Astrocyte of the cerebellum (primary cell): ENCODE results near the gene ITPR2.

Experiments used
- DNase-seq: peaks from one replicate; pipeline ENCODE4 v3.0.0-alpha.2; 2011; ENCODE audit warnings: low read depth
- H3K4me3 ChIP-seq: 2 replicates; pipeline ENCODE4 v1.5.1; 2011; ENCODE audit warnings: mild to moderate bottlenecking, low read depth, low read length, moderate library complexity
- in situ Hi-C: cut with HindIII; loops from 2 replicates; pipeline ENCODE4 v1.10.0; 2017; ENCODE audit warnings: low sequenced_read_pairs
- TF ChIP-seq, protein P1 (sequence below): IDR thresholded peaks from 2 replicates; pipeline ENCODE4 v1.5.1; 2012; ENCODE audit warnings: low read length, low read depth, moderate library complexity, mild to moderate bottlenecking; ENCODE audit errors: missing control alignments

The ITPR2 gene

DNA sequence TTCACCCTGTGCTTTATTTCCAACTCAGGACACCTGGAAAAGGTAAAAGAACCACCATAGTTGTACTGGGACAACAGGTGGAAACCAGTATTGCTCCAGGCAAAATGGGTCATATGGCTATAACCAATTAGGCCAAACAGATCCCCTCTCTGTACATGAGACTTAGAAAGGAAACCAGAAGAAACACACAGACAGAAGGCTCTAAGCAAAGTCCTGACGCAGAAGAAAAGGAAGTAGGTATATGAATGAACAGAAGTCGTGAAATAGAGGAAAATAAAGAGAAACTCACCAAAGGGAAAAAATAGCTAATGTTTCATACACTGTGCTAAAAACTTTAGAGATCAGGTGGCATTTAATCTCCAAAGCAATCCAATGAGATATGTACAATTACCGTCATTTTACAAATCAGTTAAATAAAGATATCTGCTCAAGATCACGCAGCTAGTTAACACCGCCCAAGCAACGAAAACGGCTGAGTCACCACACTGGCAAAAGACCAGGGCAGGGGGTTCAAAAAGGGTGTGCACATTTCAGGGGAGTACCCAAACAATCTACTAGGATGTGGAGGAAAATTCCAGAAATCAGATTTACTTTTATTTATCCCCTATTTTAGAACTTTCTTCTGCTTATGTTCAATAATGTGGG is 82.3 kb downstream of the ITPR2 start:
- TF ChIP-seq, protein P1, sequence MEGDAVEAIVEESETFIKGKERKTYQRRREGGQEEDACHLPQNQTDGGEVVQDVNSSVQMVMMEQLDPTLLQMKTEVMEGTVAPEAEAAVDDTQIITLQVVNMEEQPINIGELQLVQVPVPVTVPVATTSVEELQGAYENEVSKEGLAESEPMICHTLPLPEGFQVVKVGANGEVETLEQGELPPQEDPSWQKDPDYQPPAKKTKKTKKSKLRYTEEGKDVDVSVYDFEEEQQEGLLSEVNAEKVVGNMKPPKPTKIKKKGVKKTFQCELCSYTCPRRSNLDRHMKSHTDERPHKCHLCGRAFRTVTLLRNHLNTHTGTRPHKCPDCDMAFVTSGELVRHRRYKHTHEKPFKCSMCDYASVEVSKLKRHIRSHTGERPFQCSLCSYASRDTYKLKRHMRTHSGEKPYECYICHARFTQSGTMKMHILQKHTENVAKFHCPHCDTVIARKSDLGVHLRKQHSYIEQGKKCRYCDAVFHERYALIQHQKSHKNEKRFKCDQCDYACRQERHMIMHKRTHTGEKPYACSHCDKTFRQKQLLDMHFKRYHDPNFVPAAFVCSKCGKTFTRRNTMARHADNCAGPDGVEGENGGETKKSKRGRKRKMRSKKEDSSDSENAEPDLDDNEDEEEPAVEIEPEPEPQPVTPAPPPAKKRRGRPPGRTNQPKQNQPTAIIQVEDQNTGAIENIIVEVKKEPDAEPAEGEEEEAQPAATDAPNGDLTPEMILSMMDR = no peak
- in situ Hi-C loops = no loop called here
- no peak overlapping the region for H3K4me3 ChIP-seq
- no peak for DNase-seq

DNA sequence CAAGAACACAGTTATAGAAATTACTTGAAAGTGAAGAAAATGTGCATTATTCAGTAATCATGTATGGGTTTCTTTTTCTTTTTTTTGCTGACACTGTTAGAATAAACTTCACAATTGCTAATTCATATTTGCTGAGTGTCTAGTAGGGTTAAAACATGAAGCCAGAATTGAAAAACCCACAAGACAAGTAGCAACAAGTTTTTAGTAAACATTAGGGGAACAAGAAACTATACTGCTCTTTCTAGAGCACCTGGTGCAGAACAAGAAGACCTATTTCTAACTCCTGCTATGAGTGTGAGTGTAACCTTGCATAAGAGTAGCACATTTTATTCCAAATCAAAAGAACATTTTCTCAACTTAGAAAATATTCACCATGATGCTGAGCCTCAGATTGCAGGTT is 83.2 kb downstream of the ITPR2 start:
- TF ChIP-seq, protein P1 = no peak
- H3K4me3 ChIP-seq = no peak overlapping the region
- in situ Hi-C loops = no loop called here
- no peak for DNase-seq

DNA sequence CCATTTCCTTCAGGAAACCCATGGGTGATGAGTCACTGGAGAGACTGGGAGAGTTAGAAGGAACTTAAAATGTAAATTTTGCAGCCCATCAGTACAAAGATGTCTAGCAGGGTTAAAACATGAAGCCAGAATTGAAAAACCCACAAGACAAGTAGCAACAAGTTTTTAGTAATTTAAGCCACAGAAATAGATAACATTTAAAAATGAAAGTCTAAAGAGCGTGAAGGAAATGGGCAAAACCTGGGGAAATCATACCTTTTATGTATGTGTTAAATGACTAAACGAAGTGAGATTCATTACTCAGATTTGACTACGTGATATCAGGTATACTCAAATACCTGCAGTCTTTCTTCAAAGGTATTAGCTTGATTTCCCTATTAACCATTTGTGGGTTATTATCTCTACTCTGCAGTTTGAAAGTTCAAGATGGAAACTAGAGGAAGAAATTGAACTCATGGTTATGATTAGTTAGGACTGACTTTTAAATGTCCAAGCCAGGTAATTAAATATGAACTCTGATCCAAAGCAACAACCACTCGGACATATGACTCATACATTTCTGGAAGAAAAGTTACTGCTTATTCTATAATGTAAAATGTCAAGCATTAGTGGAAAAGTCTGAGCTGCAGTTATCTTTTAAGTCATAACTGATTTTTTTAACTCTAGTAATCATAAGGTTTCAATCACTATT is 84.1 kb downstream of the ITPR2 start:
- peak; percentile 72 for DNase-seq
- TF ChIP-seq, protein P1 = no peak
- in situ Hi-C loops = no loop called here
- H3K4me3 ChIP-seq = no peak overlapping the region

DNA sequence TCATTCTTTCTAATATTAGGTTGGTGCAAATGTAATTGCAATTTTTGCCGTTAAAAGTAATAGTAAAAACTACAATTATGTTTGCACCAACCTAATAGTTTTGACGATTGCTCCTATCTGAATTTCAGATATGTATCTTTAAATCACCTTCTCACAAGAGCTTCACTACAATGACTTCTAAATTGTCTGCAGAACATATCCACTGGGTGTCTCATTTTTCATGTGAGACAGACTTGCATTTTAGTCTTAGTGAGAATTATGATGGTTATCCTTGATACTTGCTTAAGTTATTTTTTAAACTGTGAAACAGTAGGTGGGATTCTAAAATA is 84.6 kb downstream of the ITPR2 start:
- no peak overlapping the region for H3K4me3 ChIP-seq
- in situ Hi-C loops = no loop called here
- no peak for DNase-seq
- TF ChIP-seq, protein P1 = no peak

DNA sequence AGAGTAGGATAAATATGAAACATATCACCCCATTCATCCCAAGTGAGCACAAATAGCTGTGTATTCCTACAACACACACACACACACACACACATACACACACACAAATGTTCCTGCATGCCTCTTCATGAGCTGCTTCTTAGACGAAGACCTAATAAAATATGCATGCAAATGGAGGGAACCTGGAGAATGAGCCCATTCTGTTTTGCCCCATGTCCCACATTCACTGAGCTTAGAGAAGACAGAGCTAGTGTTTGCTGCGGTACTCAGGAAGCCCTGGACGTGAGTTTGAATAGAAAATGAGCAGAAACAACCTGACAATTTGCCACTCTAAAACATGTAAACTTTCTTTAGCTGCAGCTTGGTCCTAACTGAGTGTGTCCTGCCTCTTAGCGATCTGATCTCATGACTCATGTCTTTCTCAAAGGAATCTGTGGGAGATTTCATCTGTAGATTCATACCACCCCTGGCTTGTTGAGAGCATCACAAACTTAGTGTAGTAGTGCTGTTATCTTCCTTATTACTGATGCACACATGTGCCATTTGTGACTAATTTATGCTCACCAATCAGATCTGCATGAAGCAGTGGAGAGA is 86.8 kb downstream of the ITPR2 start:
- in situ Hi-C loops = no loop called here
- peak; percentile 55 for DNase-seq
- TF ChIP-seq, protein P1 = no peak
- no peak overlapping the region for H3K4me3 ChIP-seq

DNA sequence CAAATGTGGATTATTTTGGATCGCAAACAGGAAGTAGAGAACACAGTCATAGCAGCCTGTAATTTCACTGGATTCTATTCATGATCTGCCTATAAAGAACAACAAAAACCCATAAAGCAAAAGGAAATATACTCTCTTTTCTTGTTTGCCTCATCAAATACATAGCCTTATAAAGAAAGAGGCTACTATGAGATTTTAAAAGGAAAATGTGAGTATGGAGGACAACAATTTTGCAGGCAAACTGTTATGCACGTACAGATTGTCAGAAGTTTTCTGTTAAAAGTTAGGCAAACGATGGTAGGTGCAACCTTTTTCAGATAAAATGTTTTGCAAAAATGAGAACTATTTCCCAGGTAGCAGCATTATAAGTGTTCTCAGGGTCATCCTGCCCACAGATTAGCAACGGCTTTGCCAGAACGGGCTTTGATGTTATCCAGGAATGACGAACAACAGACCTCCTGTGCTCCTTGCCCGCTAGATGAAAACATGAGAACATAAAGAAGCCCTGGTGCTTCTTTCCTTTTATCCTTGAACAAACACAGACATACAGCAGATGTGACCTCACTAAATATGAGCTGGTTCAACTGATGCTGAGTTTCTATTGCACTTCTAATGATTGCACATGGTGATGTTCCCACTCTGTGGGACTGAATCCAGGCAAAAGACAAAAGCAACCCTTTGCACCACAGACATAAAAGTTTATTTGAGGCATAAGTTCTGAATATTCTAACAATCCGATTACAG is 88.1 kb downstream of the ITPR2 start:
- DNase-seq = peak; percentile 75
- no peak overlapping the region for H3K4me3 ChIP-seq
- in situ Hi-C loops = no loop called here
- TF ChIP-seq, protein P1 = no peak
